ENCODE measurements around the gene AGBL2.
"Not testable (repeated sequence)": the region's sequence is repeated elsewhere in the genome, so short reads cannot be mapped to it uniquely, and the experiment has no call there.

Gene AGBL2

DNA sequence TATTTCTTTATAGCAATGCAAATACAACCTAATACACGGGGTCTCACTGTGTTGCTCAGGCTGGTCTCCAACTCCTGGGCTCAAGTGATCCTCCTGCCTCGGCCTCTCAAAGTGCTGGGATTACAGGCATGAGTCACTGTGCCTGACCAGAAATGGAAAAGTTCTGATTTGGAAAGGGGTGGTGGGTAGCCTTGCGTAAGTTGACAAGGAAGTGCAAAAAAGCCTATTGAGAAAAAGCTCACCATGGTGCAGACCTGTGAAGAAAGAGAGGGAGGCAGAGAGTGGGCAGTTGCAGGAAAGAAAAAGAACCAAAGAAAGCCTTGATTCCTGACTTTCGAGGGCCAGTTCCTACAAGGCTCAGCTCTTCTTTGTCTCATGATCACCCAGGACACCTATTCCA lies 27.1 kb downstream of the AGBL2 start:
- TF ChIP-seq, protein P1, sequence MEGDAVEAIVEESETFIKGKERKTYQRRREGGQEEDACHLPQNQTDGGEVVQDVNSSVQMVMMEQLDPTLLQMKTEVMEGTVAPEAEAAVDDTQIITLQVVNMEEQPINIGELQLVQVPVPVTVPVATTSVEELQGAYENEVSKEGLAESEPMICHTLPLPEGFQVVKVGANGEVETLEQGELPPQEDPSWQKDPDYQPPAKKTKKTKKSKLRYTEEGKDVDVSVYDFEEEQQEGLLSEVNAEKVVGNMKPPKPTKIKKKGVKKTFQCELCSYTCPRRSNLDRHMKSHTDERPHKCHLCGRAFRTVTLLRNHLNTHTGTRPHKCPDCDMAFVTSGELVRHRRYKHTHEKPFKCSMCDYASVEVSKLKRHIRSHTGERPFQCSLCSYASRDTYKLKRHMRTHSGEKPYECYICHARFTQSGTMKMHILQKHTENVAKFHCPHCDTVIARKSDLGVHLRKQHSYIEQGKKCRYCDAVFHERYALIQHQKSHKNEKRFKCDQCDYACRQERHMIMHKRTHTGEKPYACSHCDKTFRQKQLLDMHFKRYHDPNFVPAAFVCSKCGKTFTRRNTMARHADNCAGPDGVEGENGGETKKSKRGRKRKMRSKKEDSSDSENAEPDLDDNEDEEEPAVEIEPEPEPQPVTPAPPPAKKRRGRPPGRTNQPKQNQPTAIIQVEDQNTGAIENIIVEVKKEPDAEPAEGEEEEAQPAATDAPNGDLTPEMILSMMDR (conservative IDR thresholded peaks at IDR 0.05): no peak
- no peak overlapping the region for H3K27ac ChIP-seq

DNA sequence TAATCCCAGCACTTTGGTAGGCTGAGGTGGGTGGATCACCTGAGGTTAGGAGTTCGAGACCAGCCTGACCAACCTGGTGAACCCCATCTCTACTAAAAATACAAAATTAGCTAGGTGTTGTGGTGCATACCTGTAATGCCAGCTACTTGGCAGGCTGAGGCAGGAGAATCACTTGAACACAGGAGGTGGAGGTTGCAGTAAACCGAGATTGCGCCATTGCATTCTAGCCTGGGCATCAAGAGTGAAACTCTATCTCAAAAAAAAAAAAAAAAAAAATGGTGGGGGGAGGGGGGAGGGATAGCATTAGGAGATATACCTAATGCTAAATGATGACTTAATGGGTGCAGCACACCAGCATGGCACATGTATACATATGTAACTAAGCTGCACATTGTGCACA lies 28.5 kb downstream of the AGBL2 start:
- H3K27ac ChIP-seq: not testable (repeated sequence)

DNA sequence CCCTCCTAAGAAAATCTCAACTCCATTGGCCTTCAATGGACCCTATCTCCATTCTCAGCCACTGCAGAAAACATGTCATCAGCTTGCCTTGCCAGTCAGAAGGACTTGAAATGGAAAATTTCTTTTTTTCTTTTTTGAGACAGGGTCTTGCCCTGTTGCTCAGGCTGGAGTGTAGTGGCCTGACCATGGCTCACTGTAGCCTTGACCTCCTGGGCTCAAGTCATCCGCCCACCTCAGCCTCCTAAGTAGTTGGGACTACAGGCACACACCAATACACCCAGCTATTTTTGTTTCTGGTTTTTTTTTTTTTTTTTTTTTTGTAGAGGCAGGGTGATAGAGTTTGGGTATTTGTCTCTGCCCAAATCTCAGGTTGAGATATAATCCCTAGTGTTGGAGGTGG lies 29.0 kb downstream of the AGBL2 start:
- no peak overlapping the region for H3K27ac ChIP-seq
- TF ChIP-seq, protein P1 (conservative IDR thresholded peaks at IDR 0.05): no peak

DNA sequence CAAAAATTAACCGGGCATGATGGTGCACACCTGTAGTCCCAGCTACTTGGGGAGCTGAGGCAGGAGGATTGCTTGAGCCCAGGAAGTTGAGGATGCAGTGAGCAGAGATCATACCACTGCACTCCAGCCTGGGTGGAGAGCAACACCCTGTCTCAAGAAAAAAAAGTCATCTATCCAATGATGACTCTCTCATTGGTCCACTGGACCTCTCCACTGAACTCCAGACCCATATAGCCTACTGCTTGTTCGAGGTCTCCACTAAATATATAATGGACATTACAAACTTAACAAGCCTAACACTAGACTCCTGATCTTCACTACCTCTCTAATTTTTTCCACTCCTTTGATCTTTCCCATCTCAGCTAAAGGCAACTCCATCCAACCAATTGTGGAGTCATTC lies 39.3 kb downstream of the AGBL2 start:
- no peak overlapping the region for H3K27ac ChIP-seq
- TF ChIP-seq, protein P1 (conservative IDR thresholded peaks at IDR 0.05): no peak

DNA sequence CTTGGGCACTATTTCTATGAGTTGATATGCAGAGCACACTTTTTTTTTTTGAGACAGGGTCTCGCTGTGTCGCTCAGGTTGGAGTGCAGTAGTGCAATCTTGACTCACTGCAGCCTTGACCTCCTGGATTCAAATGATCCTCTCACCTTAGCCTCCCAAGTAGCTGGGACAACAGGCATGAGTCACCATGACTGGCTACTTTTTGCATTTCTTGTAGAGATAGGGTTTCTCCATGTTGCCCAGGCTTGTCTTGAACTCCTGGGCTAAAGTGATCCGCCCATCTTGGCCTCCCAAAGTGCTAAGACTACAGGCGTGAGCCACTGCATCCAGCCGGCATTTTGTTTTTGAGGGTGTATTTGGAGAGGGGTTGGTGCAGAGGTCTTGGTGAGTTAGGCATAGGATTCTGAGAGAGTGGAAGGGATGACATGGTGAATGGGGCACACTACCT lies 42.9 kb downstream of the AGBL2 start:
- H3K27ac ChIP-seq: no peak overlapping the region
- TF ChIP-seq, protein P1 (conservative IDR thresholded peaks at IDR 0.05): no peak

DNA sequence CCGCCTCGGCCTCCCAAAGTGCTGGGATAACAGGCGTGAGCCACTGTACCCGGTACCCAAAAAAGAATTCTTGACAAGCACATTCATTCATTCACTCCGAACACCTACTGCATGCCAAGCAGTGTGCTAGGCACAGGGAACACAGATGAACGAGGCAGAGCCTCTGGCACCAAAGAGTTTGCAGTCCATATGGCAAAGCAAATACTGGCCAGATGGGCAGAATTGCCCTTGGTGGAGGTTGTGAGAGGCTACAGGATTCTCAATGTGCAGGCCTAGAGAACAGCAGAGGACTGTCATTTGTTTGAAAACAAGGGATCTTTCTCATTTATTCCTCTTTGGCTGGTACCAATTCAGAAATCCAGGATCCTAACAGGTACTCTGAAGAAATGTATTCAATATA lies 45.3 kb downstream of the AGBL2 start:
- TF ChIP-seq, protein P1 (conservative IDR thresholded peaks at IDR 0.05): no peak
- H3K27ac ChIP-seq: no peak overlapping the region

DNA sequence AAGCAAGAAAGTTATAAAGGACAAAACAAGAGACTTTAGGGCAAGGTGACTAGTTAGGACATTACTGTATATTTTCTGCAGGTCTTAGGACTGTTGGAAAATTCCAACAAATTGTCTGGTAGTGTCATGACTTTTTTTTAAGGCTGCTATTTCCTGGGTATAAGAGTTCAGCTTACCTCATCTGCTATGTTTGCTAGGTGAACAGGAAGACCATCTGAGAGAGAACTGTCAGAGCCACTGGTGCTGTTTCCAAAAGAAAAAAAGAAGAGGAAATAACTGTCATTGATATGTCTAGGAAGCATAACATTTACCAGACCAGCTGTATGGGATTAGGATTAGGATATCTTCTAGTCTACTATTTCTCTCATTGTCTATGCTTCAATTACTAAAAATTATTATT lies 46.5 kb downstream of the AGBL2 start:
- H3K27ac ChIP-seq: no peak overlapping the region
- TF ChIP-seq, protein P1 (conservative IDR thresholded peaks at IDR 0.05): no peak

DNA sequence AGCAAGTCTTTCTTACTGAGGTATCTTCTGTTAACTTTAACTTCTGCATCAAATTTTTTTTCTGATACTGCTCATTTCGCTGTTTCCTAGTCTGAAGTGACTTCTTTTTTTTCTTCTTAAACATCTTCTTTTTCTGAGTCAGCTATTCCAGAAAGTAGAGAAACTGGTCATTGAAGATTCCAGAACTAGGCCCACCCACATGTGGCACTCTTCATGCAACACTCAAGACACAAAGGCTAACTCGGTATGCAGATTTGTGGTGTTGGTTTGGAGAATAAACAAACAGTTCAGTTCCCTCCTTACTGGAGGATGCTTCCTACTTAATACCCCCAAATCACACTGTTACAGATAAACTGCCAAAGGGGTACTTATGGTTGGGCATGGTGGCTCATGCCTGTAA lies 47.6 kb downstream of the AGBL2 start:
- TF ChIP-seq, protein P1 (conservative IDR thresholded peaks at IDR 0.05): no peak

More for the DNA sequence above, 47.6 kb downstream of the AGBL2 start:
- H3K27ac ChIP-seq: no peak overlapping the region

All from VCaP (cell line).